ENCODE results near the gene FTO. TPM values are rescaled to one million over a fixed set of nuclear protein-coding genes. Genes with fewer than 3 reads are reported as not detected.

Gene FTO
- total and polyA plus RNA-seq, 2 of the 13 experiments (the other 11 are each of a cell fraction or from before 2014, with no cell fraction given), result 41.6 to 55.8 TPM

DNA sequence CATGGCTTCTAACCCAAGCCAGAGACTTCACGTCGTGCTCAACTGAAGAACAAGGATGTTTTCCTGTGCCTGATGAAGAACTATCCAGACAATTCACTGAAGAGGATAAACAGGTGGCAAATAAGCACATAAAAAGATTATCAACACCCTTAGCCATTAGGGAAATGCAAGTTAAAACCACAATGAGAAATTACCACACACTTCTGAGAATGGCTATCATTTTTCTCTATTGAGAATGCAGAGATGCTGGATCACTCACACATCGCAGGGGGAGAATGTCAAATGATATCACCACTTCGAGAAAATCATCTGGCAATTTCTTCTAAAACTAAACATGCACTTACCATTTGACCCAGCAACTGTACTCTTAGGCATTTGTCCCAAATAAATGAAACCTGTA, 419.8 kb downstream of the FTO start:
- Histone ChIP-seq H3K4me1 (ENCODE audit: insufficient read depth, low read length) (peaks cover 53% of the 10 kb centered on the region), H3K27ac (ENCODE audit: extremely low read length, insufficient read depth, low read length) (no peak overlapping the region), H3K4me2 (ENCODE audit: low read depth, low read length) (no peak overlapping the region), H3K36me3 (replicated peaks in 1 of 2; ENCODE audit: control insufficient read depth in 1 of 2, insufficient read depth in 2 of 2, low read length in 2 of 2) (no peaks in the 10 kb centered on the region), H3K9me3 (ENCODE audit: low read length) (no peaks in the 10 kb centered on the region), H4K20me1 (ENCODE audit: insufficient read depth, low read length) (no peaks in the 10 kb centered on the region), H2AFZ (ENCODE audit: low read length) (no peak overlapping the region), H3K4me3 (replicated peaks in 1 of 3; ENCODE audit: insufficient read depth in 1 of 3, low read depth in 2 of 3, low read length in 3 of 3) (no peak overlapping the region), H3K79me2 (ENCODE audit: insufficient read depth, low read length) (no peaks in the 10 kb centered on the region), H3K9ac (ENCODE audit: insufficient read depth, low read depth, low read length) (no peak overlapping the region), H3K27me3 (ENCODE audit: control insufficient read depth in 1 of 2, insufficient read depth in 2 of 2, low read length in 2 of 2) (no peaks in the 10 kb centered on the region)
- BruUV-seq (replicated peaks), result no TSS peak
- no peak for DNase-seq (ENCODE audit: low spot score)
- no peak for TF ChIP-seq DR1 (CRISPR knock-in tag; IDR thresholded peaks at IDR 0.05)
- TF ChIP-seq, protein P1, sequence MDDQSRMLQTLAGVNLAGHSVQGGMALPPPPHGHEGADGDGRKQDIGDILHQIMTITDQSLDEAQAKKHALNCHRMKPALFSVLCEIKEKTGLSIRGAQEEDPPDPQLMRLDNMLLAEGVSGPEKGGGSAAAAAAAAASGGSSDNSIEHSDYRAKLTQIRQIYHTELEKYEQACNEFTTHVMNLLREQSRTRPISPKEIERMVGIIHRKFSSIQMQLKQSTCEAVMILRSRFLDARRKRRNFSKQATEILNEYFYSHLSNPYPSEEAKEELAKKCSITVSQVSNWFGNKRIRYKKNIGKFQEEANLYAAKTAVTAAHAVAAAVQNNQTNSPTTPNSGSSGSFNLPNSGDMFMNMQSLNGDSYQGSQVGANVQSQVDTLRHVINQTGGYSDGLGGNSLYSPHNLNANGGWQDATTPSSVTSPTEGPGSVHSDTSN (CRISPR knock-in tag; IDR thresholded peaks at IDR 0.05; ENCODE audit: borderline replicate concordance), result no peak
- no peak for TF ChIP-seq ZNF773 (CRISPR knock-in tag; IDR thresholded peaks at IDR 0.05; ENCODE audit: borderline replicate concordance)
- no peak for TF ChIP-seq MTA3 (CRISPR knock-in tag; IDR thresholded peaks at IDR 0.05)
- TF ChIP-seq GATAD2A (CRISPR knock-in tag; IDR thresholded peaks at IDR 0.05), result no peak
- no peak for TF ChIP-seq KDM3A (CRISPR knock-in tag; IDR thresholded peaks at IDR 0.05; ENCODE audit: low read depth)
- TF ChIP-seq FOSL1 (CRISPR knock-in tag; IDR thresholded peaks at IDR 0.05; ENCODE audit: borderline replicate concordance), result no peak
- no peak for TF ChIP-seq DNMT1 (CRISPR knock-in tag; IDR thresholded peaks at IDR 0.05)
- no peak for TF ChIP-seq SOX6 (IDR thresholded peaks at IDR 0.05)
- no peak for TF ChIP-seq SOX6 (CRISPR knock-in tag; IDR thresholded peaks at IDR 0.05)
- TF ChIP-seq ZNF530 (CRISPR knock-in tag; IDR thresholded peaks at IDR 0.05; ENCODE audit: low read depth), result no peak
- TF ChIP-seq ZNF180 (CRISPR knock-in tag; IDR thresholded peaks at IDR 0.05; ENCODE audit: borderline replicate concordance, low read depth), result no peak
- TF ChIP-seq RBM39 (IDR thresholded peaks at IDR 0.05; ENCODE audit: low read depth, low read length, poor library complexity, severe bottlenecking), result no peak
- no peak for TF ChIP-seq ZNF556 (CRISPR knock-in tag; IDR thresholded peaks at IDR 0.05; ENCODE audit: borderline replicate concordance)
- CTCF ChIA-PET (ENCODE audit: low intra/inter-chr PET ratio, low total read pairs), result no interaction called here
- no peak for ATAC-seq
- POLR2A ChIA-PET, result interaction anchor here (1.1 to 1.8 kb wide), 2 partner anchors 42 to 52 kb away, joined by 3 to 6 read pairs; no protein-coding TSS in a partner anchor
- in situ Hi-C loops (cut with HindIII; ENCODE audit: extremely low pct_ligation_motif_present, low pct_unique_long_range_greater_than_20kb) (no loop called here), intact Hi-C loops (cut with micrococcal nuclease; ENCODE audit: unreplicated experiment) (loop anchor here (2.0 kb wide), 1 partner anchor 47 kb away; no protein-coding TSS in a partner anchor)
- no peak for FAIRE-seq
- 92% methylated on average over 4 of the region's 4 CpGs for WGBS (ENCODE audit: low lambda C conversion rate)
